Stimulated activated naive CD8-positive, alpha-beta T cell treated with anti-CD3 and anti-CD28 coated beads, Interleukin-15, Interleukin-2, amounts not matched to agents 100 ng/mL and 50 ng/mL, for 24 hours (primary cell): ENCODE measurements around the gene MEAK7.
A peak's percentile ranks its signal among the peaks of the same experiment; 100 is the strongest.

Experiments
- H3K27ac Mint-ChIP-seq: one replicate; pipeline ENCODE4 v1.8.0; 2021; ENCODE audit warnings: mild to moderate bottlenecking, mixed read lengths
- H3K27me3 Mint-ChIP-seq: one replicate; pipeline ENCODE4 v1.8.0; 2021; ENCODE audit warnings: mixed read lengths
- H3K36me3 Mint-ChIP-seq: one replicate; pipeline ENCODE4 v1.8.0; 2021; ENCODE audit warnings: low read depth, mixed read lengths
- H3K4me1 Mint-ChIP-seq: one replicate; pipeline ENCODE4 v1.8.0; 2021; ENCODE audit warnings: low read depth, mixed read lengths
- H3K4me3 Mint-ChIP-seq: one replicate; pipeline ENCODE4 v1.8.0; 2021; ENCODE audit warnings: mild to moderate bottlenecking, mixed read lengths
- H3K9me3 Mint-ChIP-seq: one replicate; pipeline ENCODE4 v1.8.0; 2021; ENCODE audit warnings: mixed read lengths

Gene MEAK7

GRCh38 chr16:84509032-84509950, 4.8 kb upstream of the MEAK7 start:
- H3K27ac Mint-ChIP-seq, result no peak overlapping the region
- peaks cover 69% of the 10 kb centered on the region for H3K4me1 Mint-ChIP-seq
- H3K4me3 Mint-ChIP-seq, result no peak overlapping the region
- H3K9me3 Mint-ChIP-seq, result no peaks in the 10 kb centered on the region
- no peaks in the 10 kb centered on the region for H3K36me3 Mint-ChIP-seq
- H3K27me3 Mint-ChIP-seq, result no peaks in the 10 kb centered on the region

GRCh38 chr16:84508502-84508901, 4.0 kb upstream of the MEAK7 start:
- Mint-ChIP-seq H3K9me3 (no peaks in the 10 kb centered on the region), H3K36me3 (no peaks in the 10 kb centered on the region), H3K4me3 (no peak overlapping the region), H3K27ac (no peak overlapping the region), H3K27me3 (no peaks in the 10 kb centered on the region), H3K4me1 (peaks cover 64% of the 10 kb centered on the region)

GRCh38 chr16:84507011-84507982, 2.8 kb upstream of the MEAK7 start:
- Mint-ChIP-seq H3K36me3 (no peaks in the 10 kb centered on the region), H3K27ac (peak overlapping the region; percentile 72), H3K4me3 (peak overlapping the region; percentile 45), H3K27me3 (no peaks in the 10 kb centered on the region), H3K9me3 (no peaks in the 10 kb centered on the region), H3K4me1 (peaks cover 55% of the 10 kb centered on the region)

- no peaks in the 10 kb centered on the region for H3K9me3 Mint-ChIP-seq
- peaks cover 44% of the 10 kb centered on the region for H3K4me1 Mint-ChIP-seq
- H3K36me3 Mint-ChIP-seq, result no peaks in the 10 kb centered on the region
- H3K4me3 Mint-ChIP-seq, result peak overlapping the region; percentile 87
- peak overlapping the region; percentile 90 for H3K27ac Mint-ChIP-seq
- no peaks in the 10 kb centered on the region for H3K27me3 Mint-ChIP-seq
These were observed 1.1 kb upstream of the MEAK7 start for GRCh38 chr16:84505249-84506187.

- H3K27me3 Mint-ChIP-seq, result no peaks in the 10 kb centered on the region
- H3K4me1 Mint-ChIP-seq, result peaks cover 43% of the 10 kb centered on the region
- H3K27ac Mint-ChIP-seq, result no peak overlapping the region
- H3K9me3 Mint-ChIP-seq, result no peaks in the 10 kb centered on the region
- peak overlapping the region; percentile 87 for H3K4me3 Mint-ChIP-seq
- no peaks in the 10 kb centered on the region for H3K36me3 Mint-ChIP-seq
These were observed 586 bp downstream of the MEAK7 start for GRCh38 chr16:84503751-84504395.

- H3K27me3 Mint-ChIP-seq, result no peaks in the 10 kb centered on the region
- no peak overlapping the region for H3K4me3 Mint-ChIP-seq
- H3K36me3 Mint-ChIP-seq, result peaks cover 4% of the 10 kb centered on the region
- no peaks in the 10 kb centered on the region for H3K9me3 Mint-ChIP-seq
- H3K4me1 Mint-ChIP-seq, result peaks cover 31% of the 10 kb centered on the region
- H3K27ac Mint-ChIP-seq, result no peak overlapping the region
These were observed 1.9 kb downstream of the MEAK7 start for GRCh38 chr16:84502581-84502980.

- Mint-ChIP-seq H3K4me3 (no peak overlapping the region), H3K4me1 (peaks cover 26% of the 10 kb centered on the region)
These were observed 2.4 kb downstream of the MEAK7 start for GRCh38 chr16:84502075-84502474.

GRCh38 chr16:84501077-84501735, 3.3 kb downstream of the MEAK7 start:
- H3K9me3 Mint-ChIP-seq, result no peaks in the 10 kb centered on the region
- H3K4me3 Mint-ChIP-seq, result no peak overlapping the region
- peaks cover 10% of the 10 kb centered on the region for H3K36me3 Mint-ChIP-seq
- peaks cover 20% of the 10 kb centered on the region for H3K4me1 Mint-ChIP-seq
- H3K27me3 Mint-ChIP-seq, result no peaks in the 10 kb centered on the region
- H3K27ac Mint-ChIP-seq, result no peak overlapping the region

More at GRCh38 chr16:84502075-84502474, 2.4 kb downstream of the MEAK7 start:
- Mint-ChIP-seq H3K27me3 (no peaks in the 10 kb centered on the region), H3K9me3 (no peaks in the 10 kb centered on the region), H3K27ac (no peak overlapping the region), H3K36me3 (peaks cover 4% of the 10 kb centered on the region)

GRCh38 chr16:84500531-84500930, 3.9 kb downstream of the MEAK7 start:
- Mint-ChIP-seq H3K4me3 (no peak overlapping the region), H3K27ac (no peak overlapping the region), H3K9me3 (no peaks in the 10 kb centered on the region), H3K27me3 (no peaks in the 10 kb centered on the region), H3K36me3 (peaks cover 16% of the 10 kb centered on the region), H3K4me1 (peaks cover 14% of the 10 kb centered on the region)

- Mint-ChIP-seq H3K27ac (no peak overlapping the region), H3K4me3 (no peak overlapping the region), H3K36me3 (peaks cover 23% of the 10 kb centered on the region), H3K27me3 (no peaks in the 10 kb centered on the region), H3K9me3 (peaks cover under 1% of the 10 kb centered on the region), H3K4me1 (peaks cover 6% of the 10 kb centered on the region)
These were observed 4.8 kb downstream of the MEAK7 start for GRCh38 chr16:84499638-84500037.

- Mint-ChIP-seq H3K4me1 (peaks cover 3% of the 10 kb centered on the region), H3K9me3 (peaks cover 5% of the 10 kb centered on the region), H3K27ac (no peak overlapping the region), H3K36me3 (peaks cover 29% of the 10 kb centered on the region), H3K27me3 (no peaks in the 10 kb centered on the region), H3K4me3 (no peak overlapping the region)
These were observed 5.4 kb downstream of the MEAK7 start for GRCh38 chr16:84498859-84499620.

GRCh38 chr16:84498223-84498610, 6.2 kb downstream of the MEAK7 start:
- no peaks in the 10 kb centered on the region for H3K4me1 Mint-ChIP-seq
- H3K27me3 Mint-ChIP-seq, result no peaks in the 10 kb centered on the region
- H3K36me3 Mint-ChIP-seq, result peaks cover 37% of the 10 kb centered on the region
- peaks cover 6% of the 10 kb centered on the region for H3K9me3 Mint-ChIP-seq
- H3K27ac Mint-ChIP-seq, result no peak overlapping the region
- no peak overlapping the region for H3K4me3 Mint-ChIP-seq
